Upper lobe of left lung (tissue), 6 donors: ENCODE measurements around the gene CD27. TPM values are rescaled to one million over a fixed set of nuclear protein-coding genes. Genes with fewer than 3 reads are reported as not detected.

Experiments used
- ATAC-seq, 2 donors: fragments of 200-7000 bp; cut with Tn5 transposase; one replicate each; pipeline ENCODE4 v1.9.1; 2022; ENCODE audit warnings: mild to moderate bottlenecking in 2 of 2, moderate library complexity in 2 of 2; ENCODE audit not compliant: low FRiP score in 2 of 2
- DNase-seq, 2 donors: peaks; one replicate each; pipeline ENCODE4 v3.0.0-alpha.2; 2019 to 2020
- H3K27ac ChIP-seq, 4 donors: fragments of 200-600 bp; sonication (generic); one replicate each; pipeline ENCODE4 v1.5.1; 2016 to 2019
- H3K27me3 ChIP-seq, 4 donors: fragments of 200-600 bp; sonication (generic); one replicate each; pipeline ENCODE4 v1.5.1; 2017 to 2019
- H3K36me3 ChIP-seq, 4 donors: fragments of 200-600 bp; sonication (generic); one replicate each; pipeline ENCODE4 v1.5.1; 2016 to 2019
- H3K4me1 ChIP-seq, 4 donors: fragments of 200-600 bp; sonication (generic); one replicate each; pipeline ENCODE4 v1.5.1; 2018 to 2019
- H3K4me3 ChIP-seq, 4 donors: fragments of 200-600 bp; sonication (generic); one replicate each; pipeline ENCODE4 v1.5.1; 2017 to 2019; ENCODE audit warnings: mild to moderate bottlenecking in 2 of 4, moderate library complexity in 1 of 4
- H3K9me3 ChIP-seq, 4 donors: fragments of 200-600 bp; sonication (generic); one replicate each; pipeline ENCODE4 v1.5.1; 2018 to 2019
- CTCF ChIP-seq, 6 experiments: fragments of 450-650 bp in 4 of 6; fragments of 200-600 bp in 2 of 6; sonication (generic) in 2 of 6; IDR thresholded peaks; one replicate each; pipeline ENCODE4 v1.5.1; 2016 to 2019; ENCODE audit warnings: antibody characterized with exemption in 6 of 6
- EP300 ChIP-seq, 4 donors: sonication (generic); formaldehyde crosslinking; IDR thresholded peaks; one replicate each; pipeline ENCODE4 v1.5.1; 2017; ENCODE audit warnings: antibody characterized with exemption in 4 of 4, control low read depth in 2 of 4
- POLR2A ChIP-seq, 4 donors: fragments of 450-650 bp; IDR thresholded peaks; one replicate each; pipeline ENCODE4 v1.5.1; 2016 to 2017; ENCODE audit warnings: antibody characterized with exemption in 4 of 4, mild to moderate bottlenecking in 2 of 4
- POLR2AphosphoS5 ChIP-seq, 2 donors: sonication (generic); formaldehyde crosslinking; IDR thresholded peaks; one replicate each; pipeline ENCODE4 v1.5.1; 2017; ENCODE audit warnings: antibody characterized with exemption in 2 of 2
- WGBS, 2 donors: methylation state at CpG; one replicate each; pipeline ENCODE4 v1.1.5; 2017 to 2018; 5-methylcytosine and 5-hydroxymethylcytosine counted together
- total RNA-seq, 6 donors: library from RNA; depleted of rRNA in 4 of 6; stranded (reverse); fragments of >200 nt in 4 of 6; gene quantifications; one replicate each; pipeline versions ENCODE4 v1.1.0 to v1.2.1, GENCODE V29; 2016 to 2021
- donor health status: DM: no; HTN: no; CAD: no; lungs with moderate emphysema.
- donor health status: DM: no; HTN: yes; CAD: no; lungs with severe emphysema.

CD27 gene
- total RNA-seq, 6 donors from 2014 or later: 1.0 to 8.8 (median 3.3) TPM; not detected in 1

- H3K9me3 ChIP-seq: no peaks in the 10 kb centered on the region
- peaks cover 0 to 3% (median 0%) of the 10 kb centered on the region in 4 donors for H3K36me3 ChIP-seq
- 90 to 93% methylated on average over 10 of the region's 10 CpGs for WGBS, 2 donors
- TF ChIP-seq CTCF (IDR thresholded peaks at IDR 0.05) (no peak), POLR2AphosphoS5 (IDR thresholded peaks at IDR 0.05) (no peak), POLR2A (IDR thresholded peaks at IDR 0.05) (no peak), EP300 (IDR thresholded peaks at IDR 0.05) (no peak)
- ATAC-seq: no peak
- H3K4me3 ChIP-seq: no peak overlapping the region
- DNase-seq: no peak
- H3K27ac ChIP-seq: no peak overlapping the region
- no peaks in the 10 kb centered on the region for H3K4me1 ChIP-seq
- H3K27me3 ChIP-seq: no peaks in the 10 kb centered on the region
Measured at GRCh38 chr12:6407236-6407954, 37.4 kb upstream of the CD27 start.

- Histone ChIP-seq H3K27ac (no peak overlapping the region), H3K9me3 (no peaks in the 10 kb centered on the region), H3K4me3 (no peak overlapping the region), H3K36me3 (peaks cover 0 to 3% (median 0%) of the 10 kb centered on the region in 4 donors), H3K4me1 (peaks cover 3 to 10% (median 5%) of the 10 kb centered on the region in 4 donors), H3K27me3 (no peaks in the 10 kb centered on the region)
- TF ChIP-seq POLR2A (IDR thresholded peaks at IDR 0.05): no peak
- peak in 1 of 2 donors; percentile 29 for TF ChIP-seq POLR2AphosphoS5 (IDR thresholded peaks at IDR 0.05)
- no peak for TF ChIP-seq CTCF (IDR thresholded peaks at IDR 0.05)
- peak in 1 of 2 donors; percentile 37 for DNase-seq
- WGBS, 2 donors: 77 to 85% methylated on average over 3 of the region's 3 CpGs
- ATAC-seq: peak in 1 of 2 donors; percentile 83
Measured at GRCh38 chr12:6416596-6416995, 28.2 kb upstream of the CD27 start.

- Histone ChIP-seq H3K36me3 (peaks cover 0 to 3% (median 0%) of the 10 kb centered on the region in 4 donors), H3K9me3 (no peaks in the 10 kb centered on the region), H3K4me3 (no peak overlapping the region), H3K27ac (no peak overlapping the region), H3K4me1 (peaks cover 9 to 16% (median 10%) of the 10 kb centered on the region in 4 donors), H3K27me3 (no peaks in the 10 kb centered on the region)
- ATAC-seq: no peak
- WGBS, 2 donors: 76 to 88% methylated on average over 6 of the region's 6 CpGs
- TF ChIP-seq POLR2AphosphoS5 (IDR thresholded peaks at IDR 0.05) (no peak), POLR2A (IDR thresholded peaks at IDR 0.05) (no peak), CTCF (IDR thresholded peaks at IDR 0.05) (no peak), EP300 (IDR thresholded peaks at IDR 0.05) (no peak)
- DNase-seq: no peak
Measured at GRCh38 chr12:6418796-6419195, 26.0 kb upstream of the CD27 start.

GRCh38 chr12:6420364-6420763, 24.4 kb upstream of the CD27 start:
- Histone ChIP-seq H3K27me3 (no peaks in the 10 kb centered on the region), H3K4me3 (no peak overlapping the region), H3K27ac (peak overlapping the region in 2 of 4 donors; percentile 22 to 30), H3K4me1 (peaks cover 11 to 18% (median 13%) of the 10 kb centered on the region in 4 donors), H3K36me3 (peaks cover 0 to 3% (median 0%) of the 10 kb centered on the region in 4 donors), H3K9me3 (no peaks in the 10 kb centered on the region)
- 45 to 48% methylated on average over 4 of the region's 4 CpGs for WGBS, 2 donors
- ATAC-seq: no peak
- no peak for DNase-seq
- TF ChIP-seq CTCF (IDR thresholded peaks at IDR 0.05): no peak
